ENCODE data around the gene C12orf57.

C12orf57 gene

GRCh38 chr12:6932766-6933165 is 11.1 kb upstream of the C12orf57 start:
- no peaks in the 10 kb centered on the region for H3K27me3 ChIP-seq (ENCODE audit: low read depth, low read length)
- no peak overlapping the region for H3K4me3 ChIP-seq (ENCODE audit: low read depth in 1 of 2, low read length in 2 of 2)
- peaks cover 10 to 23% of the 10 kb centered on the region in 2 donors for H3K36me3 ChIP-seq (ENCODE audit: control insufficient read depth in 1 of 2, insufficient read depth in 2 of 2, low read length in 2 of 2)
- H3K4me1 ChIP-seq (ENCODE audit: control insufficient read depth in 1 of 2, insufficient read depth in 2 of 2, low read length in 2 of 2): peaks cover 9 to 59% of the 10 kb centered on the region in 2 donors
- H3K27ac ChIP-seq (ENCODE audit: low read length): no peak overlapping the region
- H3K9me3 ChIP-seq (ENCODE audit: control insufficient read depth in 1 of 2, low read length in 2 of 2): no peaks in the 10 kb centered on the region

GRCh38 chr12:6934110-6934509 is 9.7 kb upstream of the C12orf57 start:
- Histone ChIP-seq H3K9me3 (ENCODE audit: control insufficient read depth in 1 of 2, low read length in 2 of 2) (no peaks in the 10 kb centered on the region), H3K27ac (ENCODE audit: low read length) (peak overlapping the region; percentile 28), H3K4me1 (ENCODE audit: control insufficient read depth in 1 of 2, insufficient read depth in 2 of 2, low read length in 2 of 2) (peaks cover 15 to 68% of the 10 kb centered on the region in 2 donors), H3K27me3 (ENCODE audit: low read depth, low read length) (no peaks in the 10 kb centered on the region), H3K4me3 (ENCODE audit: low read depth in 1 of 2, low read length in 2 of 2) (no peak overlapping the region), H3K36me3 (ENCODE audit: control insufficient read depth in 1 of 2, insufficient read depth in 2 of 2, low read length in 2 of 2) (peaks cover 10 to 23% of the 10 kb centered on the region in 2 donors)

GRCh38 chr12:6935371-6936193 is 8.2 kb upstream of the C12orf57 start:
- H3K4me1 ChIP-seq (ENCODE audit: control insufficient read depth in 1 of 2, insufficient read depth in 2 of 2, low read length in 2 of 2): peaks cover 10 to 59% of the 10 kb centered on the region in 2 donors
- no peaks in the 10 kb centered on the region for H3K27me3 ChIP-seq (ENCODE audit: low read depth, low read length)
- no peak overlapping the region for H3K27ac ChIP-seq (ENCODE audit: low read length)
- H3K36me3 ChIP-seq (ENCODE audit: control insufficient read depth in 1 of 2, insufficient read depth in 2 of 2, low read length in 2 of 2): peaks cover 12 to 27% of the 10 kb centered on the region in 2 donors
- H3K9me3 ChIP-seq (ENCODE audit: control insufficient read depth in 1 of 2, low read length in 2 of 2): no peaks in the 10 kb centered on the region
- no peak overlapping the region for H3K4me3 ChIP-seq (ENCODE audit: low read depth in 1 of 2, low read length in 2 of 2)

GRCh38 chr12:6936194-6936635 is 7.6 kb upstream of the C12orf57 start:
- Histone ChIP-seq H3K9me3 (ENCODE audit: control insufficient read depth in 1 of 2, low read length in 2 of 2) (no peaks in the 10 kb centered on the region), H3K27me3 (ENCODE audit: low read depth, low read length) (no peaks in the 10 kb centered on the region), H3K27ac (ENCODE audit: low read length) (no peak overlapping the region), H3K36me3 (ENCODE audit: control insufficient read depth in 1 of 2, insufficient read depth in 2 of 2, low read length in 2 of 2) (peaks cover 18 to 33% of the 10 kb centered on the region in 2 donors), H3K4me1 (ENCODE audit: control insufficient read depth in 1 of 2, insufficient read depth in 2 of 2, low read length in 2 of 2) (peaks cover 10 to 54% of the 10 kb centered on the region in 2 donors), H3K4me3 (ENCODE audit: low read depth in 1 of 2, low read length in 2 of 2) (no peak overlapping the region)

- Histone ChIP-seq H3K9me3 (ENCODE audit: control insufficient read depth in 1 of 2, low read length in 2 of 2) (no peaks in the 10 kb centered on the region), H3K27ac (ENCODE audit: low read length) (peak overlapping the region; percentile 45), H3K36me3 (ENCODE audit: control insufficient read depth in 1 of 2, insufficient read depth in 2 of 2, low read length in 2 of 2) (peaks cover 24 to 35% of the 10 kb centered on the region in 2 donors), H3K27me3 (ENCODE audit: low read depth, low read length) (no peaks in the 10 kb centered on the region), H3K4me3 (ENCODE audit: low read depth in 1 of 2, low read length in 2 of 2) (peak overlapping the region; percentile 62 to 74), H3K4me1 (ENCODE audit: control insufficient read depth in 1 of 2, insufficient read depth in 2 of 2, low read length in 2 of 2) (peaks cover 10 to 53% of the 10 kb centered on the region in 2 donors)
Measured at GRCh38 chr12:6936636-6937480, 7.0 kb upstream of the C12orf57 start.

GRCh38 chr12:6937481-6938352 is 6.1 kb upstream of the C12orf57 start:
- Histone ChIP-seq H3K27ac (ENCODE audit: low read length) (peak overlapping the region; percentile 67), H3K4me3 (ENCODE audit: low read depth in 1 of 2, low read length in 2 of 2) (peak overlapping the region; percentile 62 to 74), H3K27me3 (ENCODE audit: low read depth, low read length) (no peaks in the 10 kb centered on the region), H3K36me3 (ENCODE audit: control insufficient read depth in 1 of 2, insufficient read depth in 2 of 2, low read length in 2 of 2) (peaks cover 24 to 35% of the 10 kb centered on the region in 2 donors), H3K4me1 (ENCODE audit: control insufficient read depth in 1 of 2, insufficient read depth in 2 of 2, low read length in 2 of 2) (peaks cover 10 to 51% of the 10 kb centered on the region in 2 donors), H3K9me3 (ENCODE audit: control insufficient read depth in 1 of 2, low read length in 2 of 2) (no peaks in the 10 kb centered on the region)

GRCh38 chr12:6938353-6939190 is 5.2 kb upstream of the C12orf57 start:
- Histone ChIP-seq H3K4me3 (ENCODE audit: low read depth in 1 of 2, low read length in 2 of 2) (peak overlapping the region; percentile 62 to 74), H3K4me1 (ENCODE audit: control insufficient read depth in 1 of 2, insufficient read depth in 2 of 2, low read length in 2 of 2) (peaks cover 8 to 48% of the 10 kb centered on the region in 2 donors), H3K36me3 (ENCODE audit: control insufficient read depth in 1 of 2, insufficient read depth in 2 of 2, low read length in 2 of 2) (peaks cover 24 to 35% of the 10 kb centered on the region in 2 donors), H3K27ac (ENCODE audit: low read length) (peak overlapping the region; percentile 67), H3K27me3 (ENCODE audit: low read depth, low read length) (no peaks in the 10 kb centered on the region), H3K9me3 (ENCODE audit: control insufficient read depth in 1 of 2, low read length in 2 of 2) (no peaks in the 10 kb centered on the region)

GRCh38 chr12:6939191-6939540 is 4.7 kb upstream of the C12orf57 start:
- Histone ChIP-seq H3K27me3 (ENCODE audit: low read depth, low read length) (no peaks in the 10 kb centered on the region), H3K4me3 (ENCODE audit: low read depth in 1 of 2, low read length in 2 of 2) (no peak overlapping the region), H3K9me3 (ENCODE audit: control insufficient read depth in 1 of 2, low read length in 2 of 2) (no peaks in the 10 kb centered on the region), H3K4me1 (ENCODE audit: control insufficient read depth in 1 of 2, insufficient read depth in 2 of 2, low read length in 2 of 2) (peaks cover 5 to 42% of the 10 kb centered on the region in 2 donors), H3K36me3 (ENCODE audit: control insufficient read depth in 1 of 2, insufficient read depth in 2 of 2, low read length in 2 of 2) (peaks cover 24 to 30% of the 10 kb centered on the region in 2 donors), H3K27ac (ENCODE audit: low read length) (no peak overlapping the region)

- no peaks in the 10 kb centered on the region for H3K9me3 ChIP-seq (ENCODE audit: control insufficient read depth in 1 of 2, low read length in 2 of 2)
- peaks cover 18 to 49% of the 10 kb centered on the region in 2 donors for H3K4me1 ChIP-seq (ENCODE audit: control insufficient read depth in 1 of 2, insufficient read depth in 2 of 2, low read length in 2 of 2)
- H3K27me3 ChIP-seq (ENCODE audit: low read depth, low read length): no peaks in the 10 kb centered on the region
- no peak overlapping the region for H3K4me3 ChIP-seq (ENCODE audit: low read depth in 1 of 2, low read length in 2 of 2)
- H3K36me3 ChIP-seq (ENCODE audit: control insufficient read depth in 1 of 2, insufficient read depth in 2 of 2, low read length in 2 of 2): peaks cover 12 to 14% of the 10 kb centered on the region in 2 donors
- no peak overlapping the region for H3K27ac ChIP-seq (ENCODE audit: low read length)
Measured at GRCh38 chr12:6941267-6941666, 2.6 kb upstream of the C12orf57 start.

GRCh38 chr12:6941782-6942181 is 2.0 kb upstream of the C12orf57 start:
- Histone ChIP-seq H3K27ac (ENCODE audit: low read length) (no peak overlapping the region), H3K36me3 (ENCODE audit: control insufficient read depth in 1 of 2, insufficient read depth in 2 of 2, low read length in 2 of 2) (peaks cover 12 to 14% of the 10 kb centered on the region in 2 donors), H3K9me3 (ENCODE audit: control insufficient read depth in 1 of 2, low read length in 2 of 2) (no peaks in the 10 kb centered on the region), H3K27me3 (ENCODE audit: low read depth, low read length) (no peaks in the 10 kb centered on the region), H3K4me3 (ENCODE audit: low read depth in 1 of 2, low read length in 2 of 2) (no peak overlapping the region), H3K4me1 (ENCODE audit: control insufficient read depth in 1 of 2, insufficient read depth in 2 of 2, low read length in 2 of 2) (peaks cover 20 to 47% of the 10 kb centered on the region in 2 donors)
